GM18526 (cell line): ENCODE results near the gene OVCH2.

Source experiments
- POLR2A ChIP-seq: IDR thresholded peaks from 3 replicates; pipeline ENCODE4 v1.6.1; 2011; ENCODE audit not compliant: insufficient read length; ENCODE audit errors: extremely low read depth

The OVCH2 gene

GRCh38 chr11:7706377-7706776, at the start of gene OVCH2:
OVCH2 (minus strand) TSS chr11:7706477; CDS start chr11:7706394, 83 bp downstream.
- no peak for TF ChIP-seq POLR2A

DNA sequence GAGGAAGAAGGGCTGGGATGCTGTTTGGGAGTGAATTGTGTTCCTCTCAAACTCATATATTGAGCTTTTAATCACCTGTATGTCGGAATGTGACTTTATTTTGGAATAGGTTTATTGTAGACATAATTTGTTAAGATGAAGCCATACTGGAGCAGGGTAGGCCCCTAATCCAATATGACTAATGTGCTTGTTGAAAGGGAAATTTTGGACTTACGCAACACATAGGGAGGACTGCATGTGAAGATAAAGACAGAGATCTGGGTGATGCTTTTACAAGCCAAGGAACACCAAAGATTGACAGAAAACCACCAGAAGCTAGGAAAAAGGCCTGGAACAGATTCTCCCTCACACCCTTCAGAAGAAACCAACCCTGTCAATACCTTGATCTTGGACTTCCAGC, 43.2 kb upstream of the OVCH2 start:
- no peak for TF ChIP-seq POLR2A

DNA sequence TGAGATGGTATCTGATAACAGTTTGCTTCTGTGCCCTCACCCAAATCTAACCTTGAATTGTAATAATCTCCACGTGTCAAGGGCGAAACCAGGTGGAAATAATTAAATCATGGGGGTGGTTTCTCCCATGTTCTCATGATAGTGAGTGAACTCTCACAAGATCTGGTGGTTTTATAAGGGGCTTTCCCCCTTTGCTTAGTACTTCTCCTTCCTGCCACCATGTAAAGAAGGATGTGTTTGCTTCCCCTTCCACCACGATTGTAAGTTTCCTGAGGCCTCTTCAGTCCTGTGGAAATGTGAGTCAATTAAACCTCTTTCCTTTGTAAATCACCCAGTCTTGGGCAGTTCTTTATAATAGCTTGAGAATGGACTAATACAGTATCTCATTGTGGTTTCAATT, 8.5 kb upstream of the OVCH2 start:
- no peak for TF ChIP-seq POLR2A

- TF ChIP-seq POLR2A: no peak
These were observed 2.5 kb downstream of the OVCH2 start for GRCh38 chr11:7703740-7704139.

DNA sequence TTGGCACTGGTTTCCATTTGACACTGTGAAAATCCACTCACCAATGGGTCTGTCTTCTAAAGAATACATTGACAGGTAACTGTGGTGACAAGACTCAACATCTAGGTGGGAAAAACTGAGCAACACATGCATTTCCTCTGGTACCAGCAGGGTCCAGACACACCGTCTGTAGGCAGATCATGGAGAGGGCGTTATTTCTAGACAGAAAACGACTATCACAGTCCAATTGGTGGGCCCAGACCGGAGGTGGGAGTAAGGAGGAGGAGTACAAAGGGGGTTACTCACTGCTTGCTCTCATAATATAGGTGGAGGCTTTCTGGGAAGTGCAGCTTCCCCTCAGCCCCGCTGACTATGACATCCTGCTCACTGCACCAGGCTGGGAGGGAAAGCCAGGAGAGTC, 9.9 kb downstream of the OVCH2 start:
- TF ChIP-seq POLR2A: no peak

DNA sequence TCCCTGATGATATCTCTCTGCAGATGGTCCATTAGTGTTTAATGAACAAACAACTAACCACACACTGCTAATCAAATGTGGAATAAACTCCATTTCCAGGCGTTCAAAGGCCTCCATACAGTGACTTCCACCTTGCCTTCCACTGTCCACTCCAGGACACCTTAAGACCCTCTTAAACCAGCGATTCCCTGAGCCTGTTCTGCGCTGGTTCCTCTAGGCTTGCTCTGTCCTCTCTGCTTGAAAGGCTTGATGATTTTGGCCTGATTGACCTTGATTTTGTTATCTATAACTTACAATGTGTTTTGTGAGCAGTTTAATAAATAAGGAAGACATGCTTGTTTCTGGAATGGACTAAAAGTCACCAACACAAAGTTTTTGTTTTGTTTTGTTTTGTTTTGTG, 12.0 kb downstream of the OVCH2 start:
- no peak for TF ChIP-seq POLR2A

- no peak for TF ChIP-seq POLR2A
These were observed 13.9 kb downstream of the OVCH2 start for GRCh38 chr11:7692426-7692825.

- TF ChIP-seq POLR2A: no peak
These were observed 14.4 kb downstream of the OVCH2 start for GRCh38 chr11:7691759-7692350.

DNA sequence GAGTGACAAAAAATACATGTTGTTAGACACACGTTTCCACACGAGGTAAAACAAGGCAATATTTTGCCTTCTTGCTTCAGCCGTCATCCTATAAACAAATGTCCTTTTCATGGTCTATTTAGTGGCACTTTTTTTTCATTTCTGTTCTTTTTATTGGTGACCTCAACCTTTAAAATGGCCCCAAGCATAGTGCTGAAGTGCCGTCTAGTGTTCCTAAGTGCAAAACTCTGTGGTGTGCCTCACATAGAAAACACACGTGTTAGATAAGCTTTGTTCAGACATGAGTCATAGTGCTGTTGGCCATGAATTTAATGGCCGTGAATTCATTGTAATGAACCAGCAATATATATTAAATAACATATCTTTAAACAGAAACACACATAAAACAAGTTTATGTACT, 15.6 kb downstream of the OVCH2 start:
- no peak for TF ChIP-seq POLR2A

GRCh38 chr11:7689239-7689638, 17.0 kb downstream of the OVCH2 start:
- TF ChIP-seq POLR2A: no peak

GRCh38 chr11:7688238-7688826, 17.9 kb downstream of the OVCH2 start:
- TF ChIP-seq POLR2A: no peak

- no peak for TF ChIP-seq POLR2A
These were observed 18.9 kb downstream of the OVCH2 start for GRCh38 chr11:7687386-7687785.

DNA sequence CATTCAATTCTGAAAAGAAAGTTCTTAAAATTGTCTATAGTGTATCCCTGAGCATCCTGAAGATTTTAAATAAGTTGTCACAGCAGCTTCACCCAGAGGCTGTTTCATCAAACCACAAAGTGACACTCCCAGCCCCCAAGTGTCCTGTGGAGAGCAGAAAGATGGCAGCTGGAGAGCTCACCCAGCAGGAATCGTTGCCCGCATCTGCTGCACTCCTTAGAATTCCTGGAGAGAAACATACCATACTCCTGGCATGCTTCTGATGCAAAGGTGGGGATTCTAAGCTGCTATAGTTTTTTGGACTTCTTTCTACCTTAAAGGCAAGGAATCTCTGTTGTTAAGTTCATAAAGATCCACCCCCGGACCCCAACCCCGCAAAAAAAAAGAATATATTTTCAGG, 19.5 kb downstream of the OVCH2 start:
- no peak for TF ChIP-seq POLR2A

- TF ChIP-seq POLR2A: no peak
These were observed 22.7 kb downstream of the OVCH2 start for GRCh38 chr11:7683571-7683970.

DNA sequence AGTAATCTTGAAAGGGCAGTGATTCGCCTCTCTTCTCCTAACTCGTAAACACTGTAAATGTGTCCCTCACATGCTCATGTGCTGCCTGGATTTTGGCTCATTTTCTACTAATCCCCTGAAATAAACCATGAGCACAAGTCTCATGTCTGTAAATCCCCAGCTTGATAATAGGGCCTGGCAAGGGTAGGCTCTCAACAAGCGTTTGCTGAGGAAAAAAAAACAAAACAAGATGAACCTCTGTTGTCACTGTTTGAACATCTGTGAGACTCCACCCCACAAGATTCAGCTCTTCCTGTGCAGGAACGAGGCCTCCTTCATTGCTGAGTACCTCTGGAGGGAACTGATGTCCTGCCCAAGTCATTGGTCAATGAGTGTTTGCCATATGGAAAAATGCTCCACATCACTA, 28.5 kb downstream of the OVCH2 start:
- no peak for TF ChIP-seq POLR2A

- no peak for TF ChIP-seq POLR2A
These were observed 29.2 kb downstream of the OVCH2 start for GRCh38 chr11:7677071-7677470.

- TF ChIP-seq POLR2A: no peak
These were observed 30.6 kb downstream of the OVCH2 start for GRCh38 chr11:7675631-7676030.
